ENCODE data around the gene SLC4A2. TPM values are rescaled to one million over a fixed set of nuclear protein-coding genes. Genes with fewer than 3 reads are reported as not detected.
A peak's percentile ranks its signal among the peaks of the same experiment; 100 is the strongest.
"Not testable (repeated sequence)": the region's sequence is repeated elsewhere in the genome, so short reads cannot be mapped to it uniquely, and the experiment has no call there.

The SLC4A2 gene
- total RNA-seq, 1 donor from 2014 or later, result 127 TPM

GRCh38 chr7:151043449-151043848 is 15.9 kb upstream of the SLC4A2 start:
- H3K9me3 Mint-ChIP-seq; H3K27ac Mint-ChIP-seq; H3K36me3 Mint-ChIP-seq (ENCODE audit: low read depth); DNase-seq; H3K4me3 Mint-ChIP-seq; intact Hi-C loops (cut with micrococcal nuclease); H3K27me3 Mint-ChIP-seq: not testable (repeated sequence)
- H3K4me1 Mint-ChIP-seq, result peaks cover 16% of the 10 kb centered on the region

- intact Hi-C loops (cut with micrococcal nuclease), result no loop called here
- H3K27ac Mint-ChIP-seq, result no peak overlapping the region
- no peak overlapping the region for H3K4me3 Mint-ChIP-seq
- no peak for DNase-seq
- peaks cover 6% of the 10 kb centered on the region for H3K36me3 Mint-ChIP-seq (ENCODE audit: low read depth)
- H3K9me3 Mint-ChIP-seq, result no peaks in the 10 kb centered on the region
- peaks cover 11% of the 10 kb centered on the region for H3K4me1 Mint-ChIP-seq
- H3K27me3 Mint-ChIP-seq, result no peaks in the 10 kb centered on the region
Observed at GRCh38 chr7:151043959-151044358, 15.4 kb upstream of the SLC4A2 start.

GRCh38 chr7:151045262-151045661 is 14.1 kb upstream of the SLC4A2 start:
- intact Hi-C loops (cut with micrococcal nuclease), result no loop called here
- Mint-ChIP-seq H3K27me3 (peaks cover 3% of the 10 kb centered on the region), H3K36me3 (ENCODE audit: low read depth) (peaks cover 3% of the 10 kb centered on the region), H3K9me3 (no peaks in the 10 kb centered on the region), H3K27ac (no peak overlapping the region), H3K4me1 (no peaks in the 10 kb centered on the region), H3K4me3 (no peak overlapping the region)
- DNase-seq, result no peak

- peaks cover 3% of the 10 kb centered on the region for H3K36me3 Mint-ChIP-seq (ENCODE audit: low read depth)
- intact Hi-C loops (cut with micrococcal nuclease), result no loop called here
- H3K27me3 Mint-ChIP-seq, result peaks cover 5% of the 10 kb centered on the region
- no peak overlapping the region for H3K27ac Mint-ChIP-seq
- no peak overlapping the region for H3K4me3 Mint-ChIP-seq
- no peaks in the 10 kb centered on the region for H3K4me1 Mint-ChIP-seq
- DNase-seq, result no peak
- H3K9me3 Mint-ChIP-seq, result no peaks in the 10 kb centered on the region
Observed at GRCh38 chr7:151045967-151046366, 13.4 kb upstream of the SLC4A2 start.

GRCh38 chr7:151046603-151047573 is 12.5 kb upstream of the SLC4A2 start:
- H3K36me3 Mint-ChIP-seq (ENCODE audit: low read depth), result peaks cover 3% of the 10 kb centered on the region
- no peak overlapping the region for H3K4me3 Mint-ChIP-seq
- no peak overlapping the region for H3K27ac Mint-ChIP-seq
- peaks cover 5% of the 10 kb centered on the region for H3K27me3 Mint-ChIP-seq
- H3K4me1 Mint-ChIP-seq, result no peaks in the 10 kb centered on the region
- intact Hi-C loops (cut with micrococcal nuclease), result no loop called here
- no peaks in the 10 kb centered on the region for H3K9me3 Mint-ChIP-seq
- no peak for DNase-seq

GRCh38 chr7:151047976-151048815 is 11.2 kb upstream of the SLC4A2 start, which contains the start of gene ASIC3:
Gene ASIC3, plus strand, starts transcription at chr7:151048531. Its CDS starts 355 bp downstream, at chr7:151048886.
- Mint-ChIP-seq H3K9me3 (no peaks in the 10 kb centered on the region), H3K4me1 (peaks cover 6% of the 10 kb centered on the region), H3K4me3 (no peak within 1 kb of the TSS), H3K36me3 (ENCODE audit: low read depth) (peaks cover 8% of the 10 kb centered on the region), H3K27me3 (peaks cover 5% of the 10 kb centered on the region), H3K27ac (no peak within 1 kb of the TSS)
- intact Hi-C loops (cut with micrococcal nuclease), result no loop called here
- no peak for DNase-seq

- intact Hi-C loops (cut with micrococcal nuclease), result no loop called here
- Mint-ChIP-seq H3K4me1 (peaks cover 8% of the 10 kb centered on the region), H3K27ac (no peak overlapping the region), H3K36me3 (ENCODE audit: low read depth) (peaks cover 8% of the 10 kb centered on the region), H3K27me3 (peaks cover 5% of the 10 kb centered on the region), H3K4me3 (no peak overlapping the region), H3K9me3 (no peaks in the 10 kb centered on the region)
- no peak for DNase-seq
Observed at GRCh38 chr7:151048911-151049463, 10.4 kb upstream of the SLC4A2 start.

GRCh38 chr7:151051108-151051507 is 8.3 kb upstream of the SLC4A2 start:
- Mint-ChIP-seq H3K27ac (no peak overlapping the region), H3K27me3 (peaks cover 5% of the 10 kb centered on the region), H3K36me3 (ENCODE audit: low read depth) (peaks cover 4% of the 10 kb centered on the region)

GRCh38 chr7:151053096-151053495 is 6.3 kb upstream of the SLC4A2 start:
- intact Hi-C loops (cut with micrococcal nuclease), result no loop called here
- H3K9me3 Mint-ChIP-seq, result no peaks in the 10 kb centered on the region
- H3K4me3 Mint-ChIP-seq, result no peak overlapping the region
- H3K27me3 Mint-ChIP-seq, result peaks cover 5% of the 10 kb centered on the region
- no peak for DNase-seq
- H3K4me1 Mint-ChIP-seq, result peaks cover 22% of the 10 kb centered on the region
- H3K36me3 Mint-ChIP-seq (ENCODE audit: low read depth), result peaks cover 6% of the 10 kb centered on the region
- no peak overlapping the region for H3K27ac Mint-ChIP-seq

More at GRCh38 chr7:151051108-151051507, 8.3 kb upstream of the SLC4A2 start:
- intact Hi-C loops (cut with micrococcal nuclease), result no loop called here
- peak; percentile 91 for DNase-seq
- H3K9me3 Mint-ChIP-seq, result no peaks in the 10 kb centered on the region
- no peak overlapping the region for H3K4me3 Mint-ChIP-seq
- peaks cover 8% of the 10 kb centered on the region for H3K4me1 Mint-ChIP-seq

GRCh38 chr7:151053751-151054150 is 5.6 kb upstream of the SLC4A2 start:
- no peak overlapping the region for H3K4me3 Mint-ChIP-seq
- H3K27me3 Mint-ChIP-seq, result peaks cover 5% of the 10 kb centered on the region
- no peaks in the 10 kb centered on the region for H3K9me3 Mint-ChIP-seq
- intact Hi-C loops (cut with micrococcal nuclease), result no loop called here
- H3K4me1 Mint-ChIP-seq, result peaks cover 26% of the 10 kb centered on the region
- peaks cover 6% of the 10 kb centered on the region for H3K36me3 Mint-ChIP-seq (ENCODE audit: low read depth)
- H3K27ac Mint-ChIP-seq, result no peak overlapping the region
- DNase-seq, result no peak

- no peak overlapping the region for H3K27ac Mint-ChIP-seq
- intact Hi-C loops (cut with micrococcal nuclease), result no loop called here
- H3K9me3 Mint-ChIP-seq, result no peaks in the 10 kb centered on the region
Observed at GRCh38 chr7:151056283-151056665, 3.1 kb upstream of the SLC4A2 start.

GRCh38 chr7:151056666-151057505 is 2.5 kb upstream of the SLC4A2 start:
- H3K36me3 Mint-ChIP-seq (ENCODE audit: low read depth), result peaks cover 9% of the 10 kb centered on the region
- intact Hi-C loops (cut with micrococcal nuclease), result no loop called here
- H3K27me3 Mint-ChIP-seq, result no peaks in the 10 kb centered on the region
- no peaks in the 10 kb centered on the region for H3K9me3 Mint-ChIP-seq
- no peak for DNase-seq
- peak overlapping the region; percentile 69 for H3K27ac Mint-ChIP-seq
- H3K4me3 Mint-ChIP-seq, result peak overlapping the region; percentile 99
- H3K4me1 Mint-ChIP-seq, result peaks cover 44% of the 10 kb centered on the region

More at GRCh38 chr7:151056283-151056665, 3.1 kb upstream of the SLC4A2 start:
- Mint-ChIP-seq H3K36me3 (ENCODE audit: low read depth) (peaks cover 6% of the 10 kb centered on the region), H3K4me1 (peaks cover 39% of the 10 kb centered on the region), H3K4me3 (peak overlapping the region; percentile 99), H3K27me3 (no peaks in the 10 kb centered on the region)
- DNase-seq, result no peak

GRCh38 chr7:151057506-151057988 is 1.8 kb upstream of the SLC4A2 start, which contains the start of gene CDK5:
Gene CDK5, minus strand, starts transcription at chr7:151057897. Its CDS starts 49 bp downstream, at chr7:151057848.
- H3K4me3 Mint-ChIP-seq, result peak within 1 kb of the TSS; percentile 99
- no peaks in the 10 kb centered on the region for H3K9me3 Mint-ChIP-seq
- DNase-seq, result no peak
- intact Hi-C loops (cut with micrococcal nuclease), result no loop called here
- peaks cover 7% of the 10 kb centered on the region for H3K36me3 Mint-ChIP-seq (ENCODE audit: low read depth)
- H3K4me1 Mint-ChIP-seq, result peaks cover 43% of the 10 kb centered on the region
- peak within 1 kb of the TSS; percentile 88 for H3K27ac Mint-ChIP-seq
- no peaks in the 10 kb centered on the region for H3K27me3 Mint-ChIP-seq

Data from activated CD4-positive, alpha-beta T cell treated with anti-CD3 and anti-CD28 coated beads, Interleukin-2, amount 10 ng/mL, durations not matched to agents 24 days and 14 days (primary cell).